Stomach (tissue), 4 donors: ENCODE data around the gene ETNK2.

Experiments used
- EP300 ChIP-seq: sonication (generic); formaldehyde crosslinking; IDR thresholded peaks from one replicate; pipeline ENCODE4 v1.6.1; 2017; ENCODE audit warnings: antibody characterized with exemption
- TF ChIP-seq, protein P1 (sequence below), 7 experiments: fragments of 450-650 bp in 4 of 7; fragments of 200-600 bp in 3 of 7; sonication (generic) in 3 of 7; IDR thresholded peaks; one replicate each; pipeline ENCODE4 v1.5.1; 2016 to 2019; ENCODE audit warnings: antibody characterized with exemption in 7 of 7, control low read depth in 2 of 7, mild to moderate bottlenecking in 1 of 7

DNA sequence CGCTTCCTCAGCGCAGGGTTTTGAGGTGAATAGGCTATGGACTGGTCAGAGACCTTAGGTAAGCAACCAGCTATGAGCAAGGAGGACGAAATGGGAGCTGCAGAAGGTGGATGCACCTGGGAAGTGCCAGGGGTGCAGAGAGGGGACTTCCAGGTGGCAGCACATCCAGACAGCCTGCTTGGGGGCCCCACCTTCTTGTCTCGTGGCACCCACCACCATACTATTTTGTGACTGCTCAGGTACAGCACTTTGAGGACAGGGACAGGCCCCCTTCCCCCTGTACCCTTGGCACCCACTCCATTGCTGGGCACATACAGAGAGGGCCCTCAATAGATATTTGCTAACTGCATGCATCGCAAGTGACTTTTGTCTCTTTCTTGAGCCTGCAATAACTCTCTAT lies 45.2 kb upstream of the ETNK2 start:
- TF ChIP-seq, protein P1, sequence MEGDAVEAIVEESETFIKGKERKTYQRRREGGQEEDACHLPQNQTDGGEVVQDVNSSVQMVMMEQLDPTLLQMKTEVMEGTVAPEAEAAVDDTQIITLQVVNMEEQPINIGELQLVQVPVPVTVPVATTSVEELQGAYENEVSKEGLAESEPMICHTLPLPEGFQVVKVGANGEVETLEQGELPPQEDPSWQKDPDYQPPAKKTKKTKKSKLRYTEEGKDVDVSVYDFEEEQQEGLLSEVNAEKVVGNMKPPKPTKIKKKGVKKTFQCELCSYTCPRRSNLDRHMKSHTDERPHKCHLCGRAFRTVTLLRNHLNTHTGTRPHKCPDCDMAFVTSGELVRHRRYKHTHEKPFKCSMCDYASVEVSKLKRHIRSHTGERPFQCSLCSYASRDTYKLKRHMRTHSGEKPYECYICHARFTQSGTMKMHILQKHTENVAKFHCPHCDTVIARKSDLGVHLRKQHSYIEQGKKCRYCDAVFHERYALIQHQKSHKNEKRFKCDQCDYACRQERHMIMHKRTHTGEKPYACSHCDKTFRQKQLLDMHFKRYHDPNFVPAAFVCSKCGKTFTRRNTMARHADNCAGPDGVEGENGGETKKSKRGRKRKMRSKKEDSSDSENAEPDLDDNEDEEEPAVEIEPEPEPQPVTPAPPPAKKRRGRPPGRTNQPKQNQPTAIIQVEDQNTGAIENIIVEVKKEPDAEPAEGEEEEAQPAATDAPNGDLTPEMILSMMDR (IDR thresholded peaks at IDR 0.05), result no peak
- TF ChIP-seq EP300, result no peak
